ENCODE data around the gene MASP2.

Gene MASP2

GRCh38 chr1:11045428-11046269 lies 1.4 kb downstream of the MASP2 start:
- Histone ChIP-seq H3K4me1 (ENCODE audit: insufficient read depth, low read length) (no peaks in the 10 kb centered on the region), H3K79me2 (ENCODE audit: insufficient read depth, low read length) (no peaks in the 10 kb centered on the region), H3K36me3 (ENCODE audit: insufficient read depth, low read length) (no peaks in the 10 kb centered on the region), H3K9me3 (ENCODE audit: insufficient read depth, low read length, severe bottlenecking) (no peaks in the 10 kb centered on the region), H3K9ac (ENCODE audit: low read depth, low read length) (no peak overlapping the region), H3K4me2 (ENCODE audit: insufficient read depth, low read length) (no peak overlapping the region), H4K20me1 (ENCODE audit: insufficient read depth, low read length) (no peaks in the 10 kb centered on the region), H3K4me3 (ENCODE audit: low read depth in 1 of 2, low read length in 2 of 2) (no peak overlapping the region), H2AFZ (ENCODE audit: low read depth, low read length) (no peak overlapping the region), H3K27ac (ENCODE audit: low read length) (no peak overlapping the region), H3K27me3 (ENCODE audit: insufficient read depth, low read length, poor library complexity) (no peaks in the 10 kb centered on the region)
- DNase-seq: no peak
- ATAC-seq (ENCODE audit: insufficient read depth, low read depth): no peak
- TF ChIP-seq EZH2 (IDR thresholded peaks at IDR 0.05; ENCODE audit: borderline replicate concordance, low read depth, low read length, severe bottlenecking): no peak
- TF ChIP-seq, protein P1, sequence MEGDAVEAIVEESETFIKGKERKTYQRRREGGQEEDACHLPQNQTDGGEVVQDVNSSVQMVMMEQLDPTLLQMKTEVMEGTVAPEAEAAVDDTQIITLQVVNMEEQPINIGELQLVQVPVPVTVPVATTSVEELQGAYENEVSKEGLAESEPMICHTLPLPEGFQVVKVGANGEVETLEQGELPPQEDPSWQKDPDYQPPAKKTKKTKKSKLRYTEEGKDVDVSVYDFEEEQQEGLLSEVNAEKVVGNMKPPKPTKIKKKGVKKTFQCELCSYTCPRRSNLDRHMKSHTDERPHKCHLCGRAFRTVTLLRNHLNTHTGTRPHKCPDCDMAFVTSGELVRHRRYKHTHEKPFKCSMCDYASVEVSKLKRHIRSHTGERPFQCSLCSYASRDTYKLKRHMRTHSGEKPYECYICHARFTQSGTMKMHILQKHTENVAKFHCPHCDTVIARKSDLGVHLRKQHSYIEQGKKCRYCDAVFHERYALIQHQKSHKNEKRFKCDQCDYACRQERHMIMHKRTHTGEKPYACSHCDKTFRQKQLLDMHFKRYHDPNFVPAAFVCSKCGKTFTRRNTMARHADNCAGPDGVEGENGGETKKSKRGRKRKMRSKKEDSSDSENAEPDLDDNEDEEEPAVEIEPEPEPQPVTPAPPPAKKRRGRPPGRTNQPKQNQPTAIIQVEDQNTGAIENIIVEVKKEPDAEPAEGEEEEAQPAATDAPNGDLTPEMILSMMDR (IDR thresholded peaks at IDR 0.05; ENCODE audit: borderline replicate concordance, extremely low read depth, low read length, poor library complexity, severe bottlenecking): no peak

DNA sequence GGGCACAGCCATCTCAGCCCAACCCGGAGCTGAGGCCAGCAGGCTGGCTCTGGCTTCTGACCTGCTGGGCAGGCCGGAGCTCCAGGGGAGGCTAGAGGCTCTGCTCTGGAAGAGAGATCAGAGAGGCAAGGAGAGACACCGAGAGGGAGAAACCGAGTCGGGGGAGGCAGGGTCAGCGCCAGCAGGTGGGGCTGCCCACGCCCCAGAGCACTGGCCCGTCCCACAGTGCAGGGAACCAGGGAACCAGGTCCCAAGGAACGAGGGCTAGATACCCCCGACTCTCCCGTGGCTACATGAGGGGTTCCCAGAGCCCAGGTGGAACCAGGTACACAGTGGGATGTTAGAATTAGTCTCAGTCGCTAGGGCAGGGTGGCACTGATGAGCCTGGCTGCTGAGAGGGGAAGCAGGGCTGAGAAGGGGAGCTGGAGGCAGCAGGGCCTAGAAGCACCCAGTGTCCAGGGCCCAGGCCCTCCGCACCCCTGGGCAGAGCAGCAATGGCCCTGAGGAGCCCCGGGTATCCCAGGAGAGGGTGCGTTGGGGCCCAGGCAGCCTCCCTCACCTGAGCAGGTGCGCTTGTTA lies 2.1 kb downstream of the MASP2 start:
- Histone ChIP-seq H3K27me3 (ENCODE audit: insufficient read depth, low read length, poor library complexity) (no peaks in the 10 kb centered on the region), H3K9ac (ENCODE audit: low read depth, low read length) (no peak overlapping the region), H4K20me1 (ENCODE audit: insufficient read depth, low read length) (no peaks in the 10 kb centered on the region), H2AFZ (ENCODE audit: low read depth, low read length) (no peak overlapping the region), H3K79me2 (ENCODE audit: insufficient read depth, low read length) (no peaks in the 10 kb centered on the region), H3K4me1 (ENCODE audit: insufficient read depth, low read length) (no peaks in the 10 kb centered on the region), H3K9me3 (ENCODE audit: insufficient read depth, low read length, severe bottlenecking) (no peaks in the 10 kb centered on the region), H3K36me3 (ENCODE audit: insufficient read depth, low read length) (no peaks in the 10 kb centered on the region), H3K27ac (ENCODE audit: low read length) (no peak overlapping the region), H3K4me3 (ENCODE audit: low read depth in 1 of 2, low read length in 2 of 2) (no peak overlapping the region), H3K4me2 (ENCODE audit: insufficient read depth, low read length) (no peak overlapping the region)
- TF ChIP-seq EZH2 (IDR thresholded peaks at IDR 0.05; ENCODE audit: borderline replicate concordance, low read depth, low read length, severe bottlenecking): no peak
- TF ChIP-seq, protein P1 (IDR thresholded peaks at IDR 0.05; ENCODE audit: borderline replicate concordance, extremely low read depth, low read length, poor library complexity, severe bottlenecking): no peak
- ATAC-seq (ENCODE audit: insufficient read depth, low read depth): no peak
- DNase-seq: no peak

GRCh38 chr1:11044086-11044848 lies 2.8 kb downstream of the MASP2 start:
- Histone ChIP-seq H3K9me3 (ENCODE audit: insufficient read depth, low read length, severe bottlenecking) (no peaks in the 10 kb centered on the region), H2AFZ (ENCODE audit: low read depth, low read length) (no peak overlapping the region), H3K4me1 (ENCODE audit: insufficient read depth, low read length) (no peaks in the 10 kb centered on the region), H3K9ac (ENCODE audit: low read depth, low read length) (no peak overlapping the region), H3K27me3 (ENCODE audit: insufficient read depth, low read length, poor library complexity) (no peaks in the 10 kb centered on the region), H3K36me3 (ENCODE audit: insufficient read depth, low read length) (no peaks in the 10 kb centered on the region), H3K4me3 (ENCODE audit: low read depth in 1 of 2, low read length in 2 of 2) (no peak overlapping the region), H3K27ac (ENCODE audit: low read length) (no peak overlapping the region), H4K20me1 (ENCODE audit: insufficient read depth, low read length) (no peaks in the 10 kb centered on the region), H3K79me2 (ENCODE audit: insufficient read depth, low read length) (no peaks in the 10 kb centered on the region), H3K4me2 (ENCODE audit: insufficient read depth, low read length) (no peak overlapping the region)
- no peak for DNase-seq
- ATAC-seq (ENCODE audit: insufficient read depth, low read depth): no peak
- TF ChIP-seq, protein P1 (IDR thresholded peaks at IDR 0.05; ENCODE audit: borderline replicate concordance, extremely low read depth, low read length, poor library complexity, severe bottlenecking): no peak

Data from DND-41 (cell line).